AG08395 (cell line): ENCODE results near the gene WDR27.
A peak's percentile ranks its signal among the peaks of the same experiment; 100 is the strongest.
"Not testable (repeated sequence)": the region's sequence is repeated elsewhere in the genome, so short reads cannot be mapped to it uniquely, and the experiment has no call there.

Source experiments
- DNase-seq: peaks from one replicate; pipeline ENCODE4 v3.0.0; 2012; ENCODE audit warnings: mixed read lengths, low spot score

Gene WDR27

GRCh38 chr6:169661391-169661756 is 40.5 kb downstream of the WDR27 start:
- no peak for DNase-seq

- no peak for DNase-seq
These were observed 41.0 kb downstream of the WDR27 start for GRCh38 chr6:169660751-169661390.

- no peak for DNase-seq
These were observed 41.8 kb downstream of the WDR27 start for GRCh38 chr6:169659820-169660610.

GRCh38 chr6:169657284-169657610 is 44.6 kb downstream of the WDR27 start:
- no peak for DNase-seq

- DNase-seq = no peak
These were observed 45.1 kb downstream of the WDR27 start for GRCh38 chr6:169656546-169657283.

GRCh38 chr6:169654598-169655391 is 47.0 kb downstream of the WDR27 start:
- DNase-seq = peak; percentile 82

GRCh38 chr6:169653691-169654090 is 48.1 kb downstream of the WDR27 start:
- DNase-seq = no peak

- no peak for DNase-seq
These were observed 48.9 kb downstream of the WDR27 start for GRCh38 chr6:169652896-169653295.

- DNase-seq = no peak
These were observed 50.3 kb downstream of the WDR27 start for GRCh38 chr6:169651498-169651897.

GRCh38 chr6:169650959-169651292 is 50.9 kb downstream of the WDR27 start:
- no peak for DNase-seq

GRCh38 chr6:169650241-169650958 is 51.4 kb downstream of the WDR27 start:
- DNase-seq = no peak

- DNase-seq = no peak
These were observed 53.2 kb downstream of the WDR27 start for GRCh38 chr6:169648617-169649016.

GRCh38 chr6:169648092-169648491 is 53.7 kb downstream of the WDR27 start:
- DNase-seq = no peak

- no peak for DNase-seq
These were observed 54.2 kb downstream of the WDR27 start for GRCh38 chr6:169647637-169648036.

GRCh38 chr6:169646906-169647567 is 54.8 kb downstream of the WDR27 start:
- DNase-seq = no peak

GRCh38 chr6:169645459-169645858 is 56.4 kb downstream of the WDR27 start:
- not testable (repeated sequence) for DNase-seq

GRCh38 chr6:169643521-169643920 is 58.3 kb downstream of the WDR27 start:
- no peak for DNase-seq

- DNase-seq = no peak
These were observed 59.4 kb downstream of the WDR27 start for GRCh38 chr6:169642455-169642854.

GRCh38 chr6:169641461-169642085 is 60.3 kb downstream of the WDR27 start:
- DNase-seq = no peak

GRCh38 chr6:169640983-169641382 is 60.8 kb downstream of the WDR27 start:
- DNase-seq = no peak

- peak; percentile 74 for DNase-seq
These were observed 61.4 kb downstream of the WDR27 start for GRCh38 chr6:169640351-169640852.
